Astrocyte of the spinal cord (primary cell): ENCODE results near the gene RBFOX2.
A peak's percentile ranks its signal among the peaks of the same experiment; 100 is the strongest.

Source experiments
- DNase-seq: peaks from one replicate; pipeline ENCODE4 v3.0.0; 2011; ENCODE audit warnings: low read depth, low spot score
- H3K4me3 ChIP-seq: 2 replicates; pipeline ENCODE4 v1.5.1; 2011; ENCODE audit warnings: low read depth, mild to moderate bottlenecking, low read length, moderate library complexity
- CTCF ChIP-seq: IDR thresholded peaks from 2 replicates; pipeline ENCODE4 v1.5.1; 2012; ENCODE audit warnings: low read depth, mild to moderate bottlenecking, low read length, inconsistent platforms
- in situ Hi-C: cut with HindIII; loops from 2 replicates; pipeline ENCODE4 v1.10.0; 2017; ENCODE audit warnings: low sequenced_read_pairs

RBFOX2 gene

GRCh38 chr22:35775339-35775738 lies 253.3 kb downstream of the RBFOX2 start:
- no peak for DNase-seq

GRCh38 chr22:35769974-35770373 lies 258.6 kb downstream of the RBFOX2 start:
- no peak for DNase-seq
- in situ Hi-C loops: no loop called here

More at GRCh38 chr22:35775339-35775738, 253.3 kb downstream of the RBFOX2 start:
- H3K4me3 ChIP-seq: no peak overlapping the region
- in situ Hi-C loops: no loop called here
- TF ChIP-seq CTCF: no peak

GRCh38 chr22:35766654-35767580 lies 261.7 kb downstream of the RBFOX2 start:
- in situ Hi-C loops: no loop called here
- TF ChIP-seq CTCF: no peak
- DNase-seq: peak; percentile 61
- peak overlapping the region; percentile 1 for H3K4me3 ChIP-seq

More at GRCh38 chr22:35769974-35770373, 258.6 kb downstream of the RBFOX2 start:
- no peak overlapping the region for H3K4me3 ChIP-seq
- no peak for TF ChIP-seq CTCF

- DNase-seq: no peak
- TF ChIP-seq CTCF: peak; percentile 37
- in situ Hi-C loops: no loop called here
- H3K4me3 ChIP-seq: no peak overlapping the region
Observed at GRCh38 chr22:35761037-35761436, 267.6 kb downstream of the RBFOX2 start.

GRCh38 chr22:35758394-35758793 lies 270.2 kb downstream of the RBFOX2 start:
- in situ Hi-C loops: no loop called here
- no peak for TF ChIP-seq CTCF
- no peak overlapping the region for H3K4me3 ChIP-seq
- DNase-seq: no peak

- in situ Hi-C loops: no loop called here
- no peak for TF ChIP-seq CTCF
- H3K4me3 ChIP-seq: no peak overlapping the region
- no peak for DNase-seq
Observed at GRCh38 chr22:35756722-35757121, 271.9 kb downstream of the RBFOX2 start.
